GM23248 (cell line): ENCODE results near the gene WDR27.

Experiments
- EZH2 ChIP-seq: fragments of 200-600 bp; sonication (generic); IDR thresholded peaks from 2 replicates; pipeline ENCODE4 v1.6.1; 2018; ENCODE audit warnings: antibody characterized with exemption, mild to moderate bottlenecking; ENCODE audit not compliant: insufficient read depth, poor library complexity, severe bottlenecking
- EZH2phosphoT487 ChIP-seq: fragments of 200-600 bp; sonication (generic); IDR thresholded peaks from 2 replicates; pipeline ENCODE4 v1.6.1; 2018; ENCODE audit warnings: antibody characterized with exemption, moderate library complexity, mild to moderate bottlenecking, low read depth; ENCODE audit not compliant: insufficient read depth

- TF ChIP-seq EZH2, result no peak
- TF ChIP-seq EZH2phosphoT487, result no peak
These were observed 45.1 kb downstream of the WDR27 start for GRCh38 chr6:169656546-169657283.
